ENCODE data around the gene PDE7B. TPM values are rescaled to one million over a fixed set of nuclear protein-coding genes. Genes with fewer than 3 reads are reported as not detected.
"Not testable (repeated sequence)": the region's sequence is repeated elsewhere in the genome, so short reads cannot be mapped to it uniquely, and the experiment has no call there.

Gene PDE7B
- total RNA-seq, 1 donor from 2014 or later: 1.0 TPM

DNA sequence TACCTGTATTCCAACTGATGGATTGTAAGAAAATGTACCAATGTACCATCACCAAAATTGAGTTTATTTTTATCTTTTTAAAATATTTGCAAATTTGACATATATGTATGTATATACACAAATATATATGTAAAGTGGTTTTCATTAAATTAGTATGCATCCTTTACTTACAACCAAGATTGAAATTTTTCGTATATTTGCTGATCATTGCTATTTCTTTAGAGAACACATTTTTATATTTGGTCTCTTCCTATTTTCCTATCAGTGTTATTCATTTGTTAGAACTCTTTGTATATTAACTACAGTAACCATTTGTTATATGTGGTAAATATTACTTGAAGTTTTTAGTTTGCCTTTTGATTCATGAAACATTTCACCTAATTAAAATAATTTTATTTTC, 324.4 kb downstream of the PDE7B start:
- no peak for DNase-seq (ENCODE audit: low read depth)

DNA sequence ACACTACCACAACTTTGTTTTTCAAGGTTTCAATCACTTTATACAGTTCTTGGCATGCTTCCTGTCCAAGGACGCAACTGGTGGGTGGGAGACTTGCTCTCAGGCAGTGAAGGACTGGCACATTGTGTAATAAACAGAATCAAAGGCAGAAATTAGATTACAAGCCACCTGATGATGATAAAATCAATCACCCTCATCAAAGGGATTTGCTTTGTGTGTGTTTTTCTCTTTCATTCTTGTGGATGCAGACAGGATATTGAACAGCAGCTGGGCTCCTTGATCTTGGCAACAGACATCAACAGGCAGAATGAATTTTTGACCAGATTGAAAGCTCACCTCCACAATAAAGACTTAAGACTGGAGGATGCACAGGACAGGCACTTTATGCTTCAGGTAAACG, 327.2 kb downstream of the PDE7B start:
- DNase-seq (ENCODE audit: low read depth): no peak

GRCh38 chr6:136180704-136181511, 329.4 kb downstream of the PDE7B start:
- DNase-seq (ENCODE audit: low read depth): no peak

- no peak for DNase-seq (ENCODE audit: low read depth)
Observed at GRCh38 chr6:136181512-136181833, 330.0 kb downstream of the PDE7B start.

DNA sequence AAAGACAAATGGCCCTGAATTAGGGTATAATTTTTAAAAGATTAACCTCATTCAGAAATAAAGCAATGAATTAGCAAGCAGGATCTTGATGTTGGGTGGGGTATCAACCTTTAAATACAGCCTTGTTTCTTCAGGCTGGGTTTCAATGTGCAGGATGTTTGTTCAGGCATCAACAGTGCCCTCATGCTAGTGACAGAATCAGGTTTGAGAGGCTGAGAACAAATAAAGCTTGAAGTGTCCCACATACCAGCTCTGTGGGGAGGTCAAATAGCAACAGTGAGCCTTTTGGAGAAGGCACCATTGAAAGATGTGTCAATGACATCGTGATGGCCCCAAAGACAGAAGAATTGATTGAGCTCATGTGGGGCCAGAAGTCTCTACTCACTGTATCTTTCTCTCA, 330.4 kb downstream of the PDE7B start:
- DNase-seq (ENCODE audit: low read depth): no peak

DNA sequence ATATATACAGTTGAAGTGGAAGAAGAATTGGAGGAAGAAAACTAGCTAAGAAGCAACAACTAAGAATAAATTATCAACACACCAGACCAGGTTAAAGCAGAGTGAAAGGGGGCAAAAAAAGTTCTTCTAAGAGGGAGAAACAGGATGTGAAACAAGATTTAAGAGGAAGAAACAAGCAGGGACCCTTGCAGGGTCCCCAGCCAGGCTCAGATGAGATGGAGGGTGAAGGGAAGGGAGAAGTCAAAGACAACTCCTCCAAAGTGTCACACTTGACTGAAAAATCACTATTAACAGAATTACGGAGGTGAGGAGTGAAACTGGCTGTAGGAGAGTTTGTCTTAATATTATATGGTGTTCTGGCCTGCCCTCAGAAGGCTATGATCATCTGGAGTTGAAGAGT, 333.2 kb downstream of the PDE7B start:
- DNase-seq (ENCODE audit: low read depth): no peak

DNA sequence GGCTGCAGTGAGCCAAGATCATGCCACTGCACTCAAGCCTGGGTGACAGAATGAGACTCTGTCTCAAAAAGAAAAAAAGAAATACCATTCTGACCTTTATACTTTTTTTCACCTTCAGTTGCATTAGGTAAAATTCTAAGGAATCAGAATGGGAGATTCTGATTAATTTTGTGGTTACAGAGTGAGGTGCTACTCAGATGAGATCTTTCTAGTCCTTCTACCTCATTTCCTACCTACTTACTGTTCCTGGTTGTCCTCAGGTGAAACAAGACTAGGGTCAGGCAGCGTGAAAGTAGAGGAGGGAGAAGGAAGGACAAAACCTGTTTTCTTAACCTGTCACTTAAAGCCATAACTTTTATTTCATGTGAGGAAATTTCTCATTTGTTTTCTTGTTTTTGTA, 334.9 kb downstream of the PDE7B start:
- no peak for DNase-seq (ENCODE audit: low read depth)

DNA sequence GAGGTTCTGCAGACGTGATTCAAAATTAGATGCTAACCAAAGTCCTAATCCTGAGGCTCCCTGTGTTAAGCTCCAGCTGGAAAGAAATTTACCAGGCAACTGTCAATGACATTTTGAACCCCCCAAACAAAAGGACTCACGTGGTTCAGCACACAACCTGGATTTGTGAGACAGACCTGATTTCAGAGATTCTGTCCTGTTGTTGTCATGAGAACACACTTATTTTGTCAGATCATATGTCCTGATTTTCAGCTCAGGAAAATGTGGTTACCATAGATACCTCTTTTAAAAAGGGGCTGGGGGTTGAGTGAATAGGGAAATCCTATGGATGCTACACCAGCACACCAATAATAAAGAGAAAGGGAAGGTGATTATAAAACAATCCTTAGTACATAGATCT, 337.0 kb downstream of the PDE7B start:
- no peak for DNase-seq (ENCODE audit: low read depth)

DNA sequence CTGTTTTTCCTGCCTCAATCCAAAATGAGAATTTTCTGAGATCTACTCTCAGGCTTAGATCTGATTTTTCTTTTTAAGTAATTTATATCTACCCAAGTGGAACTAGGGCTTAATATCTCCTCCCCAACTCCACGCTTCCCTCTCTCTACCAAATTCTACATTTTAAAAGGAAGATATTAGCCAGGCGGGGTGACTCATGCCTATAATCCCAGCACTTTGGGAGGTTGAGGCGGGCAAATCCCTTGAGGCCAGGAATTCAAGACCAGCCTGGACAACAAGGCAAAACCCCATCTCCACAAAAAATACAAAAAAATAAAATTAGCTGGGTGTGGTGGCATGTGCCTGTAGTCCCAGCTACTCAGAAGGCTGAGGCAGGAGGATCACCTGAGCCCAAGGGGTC, 337.6 kb downstream of the PDE7B start:
- DNase-seq (ENCODE audit: low read depth): no peak

DNA sequence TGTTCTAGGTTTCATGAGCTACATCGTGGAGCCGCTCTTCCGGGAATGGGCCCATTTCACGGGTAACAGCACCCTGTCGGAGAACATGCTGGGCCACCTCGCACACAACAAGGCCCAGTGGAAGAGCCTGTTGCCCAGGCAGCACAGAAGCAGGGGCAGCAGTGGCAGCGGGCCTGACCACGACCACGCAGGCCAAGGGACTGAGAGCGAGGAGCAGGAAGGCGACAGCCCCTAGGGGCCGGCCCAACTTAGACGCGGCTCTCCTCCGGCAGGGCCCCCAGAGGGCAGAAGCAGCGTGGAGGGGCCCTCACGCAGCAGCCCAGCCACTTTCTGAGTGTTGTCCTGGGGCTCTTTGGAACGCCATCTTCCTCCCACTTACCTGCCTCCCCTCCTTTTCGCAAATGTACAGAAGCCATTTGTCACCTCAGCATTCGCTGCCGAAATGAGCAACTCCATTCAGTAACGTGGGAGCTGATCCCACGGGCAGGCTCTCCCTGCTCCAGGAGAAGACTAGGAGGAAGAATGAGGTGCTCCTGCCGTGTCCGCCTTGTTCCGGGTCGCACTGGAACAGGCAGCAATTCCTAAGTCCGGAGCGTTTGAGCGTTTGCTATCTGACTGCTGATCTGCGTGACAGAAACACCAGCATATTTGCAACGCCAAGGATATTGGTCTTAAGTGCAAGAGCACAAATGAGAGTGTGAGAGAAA, 340.3 kb downstream of the PDE7B start:
- no peak for DNase-seq (ENCODE audit: low read depth)

DNA sequence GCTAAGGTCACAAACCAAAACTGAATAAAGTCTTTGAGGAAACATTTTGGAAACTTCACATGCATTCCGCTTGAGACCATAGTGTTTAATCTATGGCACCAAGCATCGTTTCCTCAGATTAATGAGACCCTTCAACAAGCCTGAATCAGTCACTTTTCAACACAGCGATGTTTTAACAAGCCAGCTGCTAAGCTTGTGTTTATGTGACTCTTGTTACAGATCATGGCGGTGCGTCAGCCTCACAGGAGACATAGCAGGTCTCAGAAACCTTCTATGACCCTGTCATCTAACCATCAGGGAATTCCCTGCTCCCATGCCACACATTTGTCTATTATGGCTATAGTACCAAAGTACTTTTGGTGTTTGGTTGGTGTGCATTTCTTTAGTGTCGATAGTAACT, 341.4 kb downstream of the PDE7B start:
- DNase-seq (ENCODE audit: low read depth): no peak

DNA sequence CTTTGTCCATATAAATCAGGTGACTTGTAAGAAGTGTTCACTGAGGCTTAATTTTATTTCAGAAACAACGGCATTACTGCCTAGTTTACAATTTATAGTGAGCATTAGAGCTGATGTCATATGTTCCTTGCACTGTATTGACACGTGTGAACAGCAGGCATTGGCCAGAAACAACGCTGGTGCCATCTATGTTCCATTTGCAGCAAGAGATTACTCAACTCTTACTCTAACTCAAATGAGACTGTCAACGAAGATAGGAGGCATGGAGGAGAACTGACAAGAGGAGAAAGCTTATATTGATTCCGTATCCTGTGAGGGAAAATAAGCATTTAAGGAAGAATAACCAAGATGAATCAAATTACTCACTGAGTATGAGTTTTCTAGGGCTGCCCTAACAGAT, 350.2 kb downstream of the PDE7B start:
- DNase-seq (ENCODE audit: low read depth): no peak

- no peak for DNase-seq (ENCODE audit: low read depth)
Observed at GRCh38 chr6:136208783-136209182, 357.3 kb downstream of the PDE7B start.

- no peak for DNase-seq (ENCODE audit: low read depth)
Observed at GRCh38 chr6:136209496-136209895, 358.0 kb downstream of the PDE7B start.

DNA sequence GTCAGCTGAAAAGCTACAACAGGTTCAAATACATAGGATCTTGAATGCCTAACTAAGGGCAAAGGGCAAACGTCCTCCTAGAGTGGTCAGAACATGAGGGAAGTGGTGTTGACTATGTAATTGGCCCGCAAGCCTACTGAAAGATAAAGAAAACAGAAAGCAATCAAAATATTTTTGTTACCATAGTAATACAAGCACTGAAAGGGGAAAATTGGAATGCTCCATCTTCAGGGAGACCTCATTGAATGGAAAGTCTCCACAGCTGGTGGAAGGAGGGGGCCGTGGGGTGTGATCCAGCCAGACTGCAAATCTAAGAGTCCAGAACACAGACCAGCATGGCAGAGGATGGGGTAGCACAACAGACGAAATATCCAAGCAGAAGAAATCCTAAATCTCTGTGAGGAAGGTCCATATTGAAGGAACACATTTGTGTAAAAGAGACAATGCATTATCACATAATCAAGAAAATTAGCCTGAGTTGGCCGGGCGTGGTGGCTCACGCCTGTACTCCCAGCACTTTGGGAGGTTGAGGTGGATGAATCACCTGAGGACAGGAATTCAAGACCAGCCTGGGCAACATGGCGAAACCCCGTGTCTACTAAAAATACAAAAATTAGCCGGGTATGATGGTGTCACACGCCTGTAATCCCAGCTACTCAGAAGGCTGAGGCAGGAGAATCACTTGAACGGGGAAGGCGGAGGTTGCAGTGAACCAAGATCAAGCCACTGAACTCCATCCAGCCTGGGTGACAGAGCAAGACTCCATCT, 359.1 kb downstream of the PDE7B start:
- no peak for DNase-seq (ENCODE audit: low read depth)

GRCh38 chr6:136212608-136213007, 361.1 kb downstream of the PDE7B start:
- no peak for DNase-seq (ENCODE audit: low read depth)

GRCh38 chr6:136213012-136213539, 361.6 kb downstream of the PDE7B start:
- no peak for DNase-seq (ENCODE audit: low read depth)

DNA sequence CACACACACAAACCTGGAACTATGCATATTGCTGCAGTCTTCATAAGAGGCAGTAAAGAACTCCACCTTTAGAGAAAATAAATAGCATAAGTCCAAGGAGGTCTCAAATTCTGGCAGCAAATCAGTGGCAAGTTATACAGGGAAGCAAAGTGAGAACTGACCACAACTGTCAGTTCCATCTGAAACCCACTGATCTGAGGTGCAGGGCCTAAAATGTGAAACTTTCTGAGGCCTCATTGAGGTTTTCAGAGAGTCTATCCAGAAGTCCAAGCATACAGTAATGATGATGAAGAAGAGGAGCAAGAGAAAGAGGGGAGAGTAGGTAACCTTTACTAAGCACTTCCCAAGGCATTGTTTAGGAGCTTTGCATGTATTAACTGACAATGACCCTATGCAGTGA, 362.4 kb downstream of the PDE7B start:
- DNase-seq (ENCODE audit: low read depth): no peak

- no peak for DNase-seq (ENCODE audit: low read depth)
Observed at GRCh38 chr6:136216503-136217401, 365.3 kb downstream of the PDE7B start.

DNA sequence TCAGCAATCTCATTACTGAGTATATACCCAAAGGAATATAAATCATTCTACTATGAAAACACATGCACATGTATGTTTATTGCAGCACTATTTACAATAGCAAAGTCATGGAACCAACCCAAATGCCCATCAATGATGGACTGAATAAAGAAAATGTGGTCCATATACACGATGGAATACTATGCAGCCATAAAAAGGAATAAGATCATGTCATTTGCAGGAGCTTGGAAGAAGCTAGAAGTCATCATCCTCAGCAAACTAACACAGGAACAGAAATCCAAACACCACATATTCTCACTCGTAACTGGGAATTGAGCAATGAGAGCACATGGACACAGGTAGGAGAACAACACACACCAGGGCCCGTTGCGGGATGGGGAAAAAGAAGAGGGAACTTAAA, 373.5 kb downstream of the PDE7B start:
- DNase-seq (ENCODE audit: low read depth): not testable (repeated sequence)

- DNase-seq (ENCODE audit: low read depth): no peak
Observed at GRCh38 chr6:136225496-136225895, 374.0 kb downstream of the PDE7B start.
